Measurements from ENCODE around the gene TRIM2. TPM values are rescaled to one million over a fixed set of nuclear protein-coding genes. Genes with fewer than 3 reads are reported as not detected.

Gene TRIM2
- total RNA-seq, 4 donors from 2014 or later, result 2.6 to 7.2 (median 3.8) TPM

GRCh38 chr4:153220682-153221395, 16.6 kb downstream of the TRIM2 start:
- peaks cover 8 to 12% of the 10 kb centered on the region in 2 donors for H3K4me1 ChIP-seq
- H3K27ac ChIP-seq, result no peak overlapping the region
- no peaks in the 10 kb centered on the region for H3K9me3 ChIP-seq
- H3K27me3 ChIP-seq, result no peaks in the 10 kb centered on the region
- ATAC-seq (no peak), DNase-seq (no peak)
- in situ Hi-C loops (cut with MboI; ENCODE audit: low sequenced_read_pairs in 4 of 4), result loop anchor here in 1 of 4 donors (25.0 kb wide), 1 partner anchor 91 kb away; no protein-coding TSS in a partner anchor
- TF ChIP-seq, protein P1, sequence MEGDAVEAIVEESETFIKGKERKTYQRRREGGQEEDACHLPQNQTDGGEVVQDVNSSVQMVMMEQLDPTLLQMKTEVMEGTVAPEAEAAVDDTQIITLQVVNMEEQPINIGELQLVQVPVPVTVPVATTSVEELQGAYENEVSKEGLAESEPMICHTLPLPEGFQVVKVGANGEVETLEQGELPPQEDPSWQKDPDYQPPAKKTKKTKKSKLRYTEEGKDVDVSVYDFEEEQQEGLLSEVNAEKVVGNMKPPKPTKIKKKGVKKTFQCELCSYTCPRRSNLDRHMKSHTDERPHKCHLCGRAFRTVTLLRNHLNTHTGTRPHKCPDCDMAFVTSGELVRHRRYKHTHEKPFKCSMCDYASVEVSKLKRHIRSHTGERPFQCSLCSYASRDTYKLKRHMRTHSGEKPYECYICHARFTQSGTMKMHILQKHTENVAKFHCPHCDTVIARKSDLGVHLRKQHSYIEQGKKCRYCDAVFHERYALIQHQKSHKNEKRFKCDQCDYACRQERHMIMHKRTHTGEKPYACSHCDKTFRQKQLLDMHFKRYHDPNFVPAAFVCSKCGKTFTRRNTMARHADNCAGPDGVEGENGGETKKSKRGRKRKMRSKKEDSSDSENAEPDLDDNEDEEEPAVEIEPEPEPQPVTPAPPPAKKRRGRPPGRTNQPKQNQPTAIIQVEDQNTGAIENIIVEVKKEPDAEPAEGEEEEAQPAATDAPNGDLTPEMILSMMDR (IDR thresholded peaks at IDR 0.05 in 4 of 5, conservative IDR thresholded peaks at IDR 0.05 in 1 of 5), result no peak
- no peak for TF ChIP-seq POLR2A (IDR thresholded peaks at IDR 0.05)
- H3K36me3 ChIP-seq, result no peaks in the 10 kb centered on the region
- H3K4me3 ChIP-seq, result no peak overlapping the region
- intact Hi-C loops (cut with DNase I; ENCODE audit: low total_unique reads), result loop anchor here (5.0 to 10.0 kb wide), 3 partner anchors 244 to 869 kb away; partner anchors contain the start of gene TMEM131L

DNA sequence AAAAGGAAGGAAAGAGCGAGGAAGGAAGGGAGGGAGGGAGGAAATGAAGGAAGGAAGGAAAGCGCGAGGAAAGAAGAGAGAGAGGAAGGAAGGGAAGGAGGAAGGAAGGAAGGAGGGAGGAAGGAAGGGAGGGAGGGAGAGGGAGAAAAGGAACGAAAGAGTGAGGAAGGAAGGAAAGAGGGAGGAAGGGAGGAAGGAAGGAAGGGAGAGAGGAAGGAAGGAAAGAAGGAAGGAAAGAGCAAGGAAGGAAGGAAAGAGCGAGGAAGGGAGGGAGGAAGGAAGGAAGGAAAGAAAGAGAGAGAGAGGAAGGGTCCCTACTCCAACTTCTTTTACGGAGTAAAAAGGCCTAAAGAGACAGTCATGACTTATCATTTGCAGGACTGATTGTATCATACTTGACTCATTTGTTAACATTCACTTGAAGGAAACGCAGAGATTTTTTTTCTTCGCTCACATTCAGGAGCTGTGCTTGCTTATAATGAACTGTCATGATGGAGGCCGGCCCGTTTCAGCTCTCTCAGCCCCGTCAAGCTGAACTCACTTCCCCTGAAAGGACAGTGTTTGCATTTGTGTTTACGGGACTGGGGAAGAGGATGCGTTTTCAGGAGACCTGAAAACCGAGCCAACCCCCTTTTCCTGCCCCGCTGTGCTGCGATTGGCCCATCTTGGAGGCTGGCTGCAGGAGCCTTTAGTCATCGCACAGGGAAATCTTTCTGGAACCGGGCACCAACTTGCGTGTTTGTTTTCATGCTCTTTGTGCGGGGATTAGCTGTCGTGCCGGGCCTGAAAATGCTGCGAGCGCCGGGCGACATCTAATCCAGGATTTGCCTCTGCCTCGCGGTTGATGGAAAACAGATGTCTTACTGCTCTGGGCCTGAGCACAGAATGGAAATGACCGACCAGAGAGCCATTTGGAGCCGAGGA, 17.8 kb downstream of the TRIM2 start:
- H3K4me3 ChIP-seq, result peak overlapping the region; percentile 65 to 79 (median 74)
- H3K27ac ChIP-seq, result peak overlapping the region; percentile 85 to 90 (median 86)
- TF ChIP-seq POLR2A (IDR thresholded peaks at IDR 0.05), result peak; percentile 19 to 23
- TF ChIP-seq, protein P1 (IDR thresholded peaks at IDR 0.05 in 4 of 5, conservative IDR thresholded peaks at IDR 0.05 in 1 of 5), result no peak
- in situ Hi-C loops (cut with MboI; ENCODE audit: low sequenced_read_pairs in 4 of 4) (loop anchor here in 1 of 4 donors (25.0 kb wide), 1 partner anchor 90 kb away; no protein-coding TSS in a partner anchor), intact Hi-C loops (cut with DNase I; ENCODE audit: low total_unique reads) (loop anchor here (2.0 to 10.0 kb wide), 4 partner anchors 27 to 870 kb away; partner anchors contain the start of gene TMEM131L)
- no peaks in the 10 kb centered on the region for H3K36me3 ChIP-seq
- peaks cover 8 to 12% of the 10 kb centered on the region in 2 donors for H3K4me1 ChIP-seq
- no peaks in the 10 kb centered on the region for H3K9me3 ChIP-seq
- DNase-seq, result peak; percentile 18 to 35
- peak; percentile 66 to 68 for ATAC-seq
- no peaks in the 10 kb centered on the region for H3K27me3 ChIP-seq

DNA sequence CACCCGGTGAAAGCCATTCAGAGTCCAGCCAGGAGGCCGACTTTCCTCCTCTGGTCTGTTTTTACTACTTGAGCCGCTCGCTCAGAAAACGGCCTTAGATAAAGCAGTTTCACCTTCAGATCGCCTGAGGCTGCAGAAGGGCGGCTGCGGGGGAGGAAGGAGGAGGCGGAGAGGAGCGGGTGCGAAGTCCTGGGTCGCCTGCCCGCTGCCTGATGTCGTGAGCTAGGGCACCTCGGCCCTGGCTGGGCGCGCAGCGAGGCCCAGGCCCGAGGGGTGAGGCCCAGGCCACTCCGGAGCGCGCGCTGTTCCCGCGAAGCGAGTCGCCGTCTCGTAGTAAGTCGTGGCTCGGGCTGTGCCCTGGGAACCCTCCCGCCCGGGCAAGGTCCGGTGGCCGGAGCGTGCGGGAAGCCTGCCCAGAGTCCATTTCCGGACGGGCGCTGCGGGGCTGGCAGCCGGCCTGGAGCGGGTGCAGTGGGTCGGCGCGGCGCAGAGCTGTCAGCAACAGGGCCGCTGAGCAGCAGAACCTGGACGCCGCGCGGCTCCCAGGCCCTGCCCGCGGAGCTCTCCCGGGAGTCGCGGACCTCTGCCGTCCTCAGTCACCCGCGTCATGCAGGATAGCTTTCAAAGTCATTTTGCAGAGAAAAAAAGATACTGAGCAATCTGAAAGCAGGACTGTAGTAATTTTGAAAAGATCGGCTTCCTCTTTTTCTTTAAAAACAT, 18.6 kb downstream of the TRIM2 start:
- intact Hi-C loops (cut with DNase I; ENCODE audit: low total_unique reads), result loop anchor here (2.0 to 10.0 kb wide), 4 partner anchors 26 to 871 kb away; partner anchors contain the start of gene TMEM131L
- DNase-seq, result peak; percentile 28 to 70
- ATAC-seq, result peak; percentile 74 to 81
- TF ChIP-seq POLR2A (IDR thresholded peaks at IDR 0.05), result peak in 1 of 2 donors; percentile 3
- TF ChIP-seq, protein P1 (IDR thresholded peaks at IDR 0.05 in 4 of 5, conservative IDR thresholded peaks at IDR 0.05 in 1 of 5), result no peak
- H3K9me3 ChIP-seq, result no peaks in the 10 kb centered on the region
- no peaks in the 10 kb centered on the region for H3K36me3 ChIP-seq
- in situ Hi-C loops (cut with MboI; ENCODE audit: low sequenced_read_pairs in 4 of 4), result loop anchor here in 1 of 4 donors (25.0 kb wide), 1 partner anchor 89 kb away; no protein-coding TSS in a partner anchor
- H3K4me3 ChIP-seq, result peak overlapping the region; percentile 65 to 79 (median 74)
- peak overlapping the region; percentile 85 to 90 (median 86) for H3K27ac ChIP-seq
- H3K27me3 ChIP-seq, result no peaks in the 10 kb centered on the region
- H3K4me1 ChIP-seq, result peaks cover 8 to 12% of the 10 kb centered on the region in 2 donors

- Histone ChIP-seq H3K9me3 (no peaks in the 10 kb centered on the region), H3K27ac (peak overlapping the region; percentile 85 to 90 (median 86)), H3K27me3 (no peaks in the 10 kb centered on the region), H3K36me3 (no peaks in the 10 kb centered on the region), H3K4me3 (peak overlapping the region; percentile 65 to 79 (median 74)), H3K4me1 (peaks cover 8 to 12% of the 10 kb centered on the region in 2 donors)
- DNase-seq (no peak), ATAC-seq (peak; percentile 45 to 51)
- in situ Hi-C loops (cut with MboI; ENCODE audit: low sequenced_read_pairs in 4 of 4), result loop anchor here in 1 of 4 donors (25.0 kb wide), 1 partner anchor 89 kb away; no protein-coding TSS in a partner anchor
- intact Hi-C loops (cut with DNase I; ENCODE audit: low total_unique reads), result loop anchor here (2.0 to 10.0 kb wide), 4 partner anchors 25 to 871 kb away; partner anchors contain the start of gene TMEM131L
- TF ChIP-seq POLR2A (IDR thresholded peaks at IDR 0.05), result no peak
- TF ChIP-seq, protein P1 (IDR thresholded peaks at IDR 0.05 in 4 of 5, conservative IDR thresholded peaks at IDR 0.05 in 1 of 5), result no peak
Measured at GRCh38 chr4:153223427-153223801, 19.2 kb downstream of the TRIM2 start.
